ENCODE data around the gene KRTAP2-2. TPM values are rescaled to one million over a fixed set of nuclear protein-coding genes. Genes with fewer than 3 reads are reported as not detected.
"Not testable (repeated sequence)": the region's sequence is repeated elsewhere in the genome, so short reads cannot be mapped to it uniquely, and the experiment has no call there.

Gene KRTAP2-2
- total and polyA plus RNA-seq, 2 donors (not counting 3 experiments of a cell fraction or from before 2014, with no cell fraction given): not detected

GRCh38 chr17:41057547-41057946, 2.5 kb upstream of the KRTAP2-2 start:
- H2AFZ ChIP-seq (ENCODE audit: low read depth, low read length): no peak overlapping the region
- no peaks in the 10 kb centered on the region for H3K79me2 ChIP-seq (ENCODE audit: control insufficient read depth, insufficient read depth, low read length)
- DNase-seq (ENCODE audit: low read depth, low spot score) (no peak), FAIRE-seq (no peak)
- no peak for TF ChIP-seq CTCF (IDR thresholded peaks at IDR 0.05; ENCODE audit: extremely low read depth in 1 of 2, insufficient read depth in 1 of 2, low read depth in 1 of 2, low read length in 2 of 2)
- TF ChIP-seq MAX (IDR thresholded peaks at IDR 0.05; ENCODE audit: insufficient read depth, insufficient read length): no peak
- TF ChIP-seq POLR2AphosphoS5 (IDR thresholded peaks at IDR 0.05; ENCODE audit: insufficient read depth, low read depth, low read length): no peak
- TF ChIP-seq GATA2 (IDR thresholded peaks at IDR 0.05; ENCODE audit: insufficient read depth, insufficient read length, low read depth, low read length): no peak
- no peak for TF ChIP-seq FOS (IDR thresholded peaks at IDR 0.05; ENCODE audit: borderline replicate concordance, insufficient read depth, low read length)
- no peak for TF ChIP-seq EZH2 (IDR thresholded peaks at IDR 0.05; ENCODE audit: borderline replicate concordance, low read depth, low read length, severe bottlenecking)
- no peak for TF ChIP-seq POLR2A (IDR thresholded peaks at IDR 0.05; ENCODE audit: low read depth, low read length)
- TF ChIP-seq MYC (IDR thresholded peaks at IDR 0.05; ENCODE audit: low read depth, low read length): no peak
- dilution Hi-C loops (cut with MboI; ENCODE audit: extremely low pct_ligation_motif_present, low sequenced_read_pairs) (no loop called here), intact Hi-C loops (cut with micrococcal nuclease) (no loop called here)
- peaks cover 6 to 12% of the 10 kb centered on the region in 2 experiments for H3K27me3 ChIP-seq (ENCODE audit: control insufficient read depth in 2 of 2, insufficient read depth in 2 of 2, low read length in 2 of 2)
- H4K20me1 ChIP-seq (replicated peaks; ENCODE audit: control insufficient read depth, extremely low read depth, insufficient read depth, low read length): no peaks in the 10 kb centered on the region
- H3K4me2 ChIP-seq (ENCODE audit: insufficient read depth, low read length): no peak overlapping the region
- no peaks in the 10 kb centered on the region for H3K9me1 ChIP-seq (replicated peaks; ENCODE audit: control insufficient read depth, extremely low read depth, insufficient read depth, low read length)
- no peaks in the 10 kb centered on the region for H3K4me1 ChIP-seq (ENCODE audit: control insufficient read depth, extremely low read depth, insufficient read depth, low read length)
- H3K4me3 ChIP-seq (replicated peaks in 1 of 3; ENCODE audit: insufficient read depth in 1 of 3, low read depth in 1 of 3, low read length in 3 of 3): no peak overlapping the region
- no peaks in the 10 kb centered on the region for H3K9me3 ChIP-seq (replicated peaks; ENCODE audit: control insufficient read depth, insufficient read depth, low read length)
- H3K36me3 ChIP-seq (ENCODE audit: control insufficient read depth in 2 of 2, extremely low read depth in 1 of 2, insufficient read depth in 2 of 2, low read length in 2 of 2): no peaks in the 10 kb centered on the region
- POLR2A ChIA-PET: no interaction called here
- CTCF ChIA-PET: no interaction called here
- no peak overlapping the region for H3K27ac ChIP-seq (ENCODE audit: insufficient read depth, low read depth, low read length)
- no TSS peak for BruUV-seq (replicated peaks)
- H3K9ac ChIP-seq (replicated peaks; ENCODE audit: extremely low read depth, insufficient read depth, low read length): no peak overlapping the region

- CTCF ChIA-PET; intact Hi-C loops (cut with micrococcal nuclease); H3K36me3 ChIP-seq (ENCODE audit: control insufficient read depth in 2 of 2, extremely low read depth in 1 of 2, insufficient read depth in 2 of 2, low read length in 2 of 2); BruUV-seq (replicated peaks); H3K79me2 ChIP-seq (ENCODE audit: control insufficient read depth, insufficient read depth, low read length); H3K27me3 ChIP-seq (ENCODE audit: control insufficient read depth in 2 of 2, insufficient read depth in 2 of 2, low read length in 2 of 2); H3K9ac ChIP-seq (replicated peaks; ENCODE audit: extremely low read depth, insufficient read depth, low read length); H3K4me3 ChIP-seq (replicated peaks in 1 of 3; ENCODE audit: insufficient read depth in 1 of 3, low read depth in 1 of 3, low read length in 3 of 3); H4K20me1 ChIP-seq (replicated peaks; ENCODE audit: control insufficient read depth, extremely low read depth, insufficient read depth, low read length); dilution Hi-C loops (cut with MboI; ENCODE audit: extremely low pct_ligation_motif_present, low sequenced_read_pairs); DNase-seq (ENCODE audit: low read depth, low spot score); H3K9me3 ChIP-seq (replicated peaks; ENCODE audit: control insufficient read depth, insufficient read depth, low read length); H2AFZ ChIP-seq (ENCODE audit: low read depth, low read length); POLR2A ChIA-PET; H3K4me1 ChIP-seq (ENCODE audit: control insufficient read depth, extremely low read depth, insufficient read depth, low read length); H3K9me1 ChIP-seq (replicated peaks; ENCODE audit: control insufficient read depth, extremely low read depth, insufficient read depth, low read length); H3K4me2 ChIP-seq (ENCODE audit: insufficient read depth, low read length); FAIRE-seq; H3K27ac ChIP-seq (ENCODE audit: insufficient read depth, low read depth, low read length): not testable (repeated sequence)
Measured at GRCh38 chr17:41054556-41054955, 474 bp downstream of the KRTAP2-2 start.
